Measurements from ENCODE around the gene TNIP2. TPM values are rescaled to one million over a fixed set of nuclear protein-coding genes. Genes with fewer than 3 reads are reported as not detected.
"Not testable (repeated sequence)": the region's sequence is repeated elsewhere in the genome, so short reads cannot be mapped to it uniquely, and the experiment has no call there.

The TNIP2 gene
- total RNA-seq, 1 experiment from 2014 or later, result 41.0 TPM

DNA sequence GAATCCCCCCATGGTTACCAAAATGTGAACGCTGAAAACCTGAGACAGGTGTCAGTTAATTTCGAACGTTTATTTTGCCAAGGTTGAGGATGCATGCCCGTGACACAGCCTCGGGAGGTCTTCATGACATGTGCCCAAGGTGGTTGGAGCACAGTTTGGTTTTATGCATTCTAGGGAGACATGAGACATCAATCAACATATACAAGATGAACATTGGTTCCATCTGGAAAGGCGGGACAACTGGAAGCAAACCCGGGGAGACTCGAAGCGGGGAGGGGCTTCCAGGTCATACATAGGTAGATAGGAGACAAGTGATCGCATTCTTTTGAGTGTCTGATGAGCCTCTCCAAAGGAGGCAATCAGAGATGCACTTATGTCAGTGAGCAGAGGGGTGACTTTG lies 25.8 kb upstream of the TNIP2 start:
- intact Hi-C loops (cut with micrococcal nuclease), result no loop called here
- ChIA-PET POLR2A (no interaction called here), RAD21 (ENCODE audit: low non-redundant PET in 1 of 2, low total read pairs in 2 of 2, uncharacterized antibody in 2 of 2, unreplicated experiment in 2 of 2) (no interaction called here), CTCF (no interaction called here)
- no peaks in the 10 kb centered on the region for H3K9me3 ChIP-seq (ENCODE audit: control insufficient read depth in 1 of 2, insufficient read depth in 1 of 2, low read depth in 1 of 2, low read length in 2 of 2)
- H2AFZ ChIP-seq (ENCODE audit: low read depth, low read length, poor library complexity, severe bottlenecking), result no peak overlapping the region
- no peaks in the 10 kb centered on the region for H3K27me3 ChIP-seq (ENCODE audit: insufficient read depth, low read length)
- no peaks in the 10 kb centered on the region for H4K20me1 ChIP-seq (ENCODE audit: insufficient read depth)
- H3K9me2 ChIP-seq (ENCODE audit: insufficient read depth), result no peaks in the 10 kb centered on the region
- H3K27ac ChIP-seq (ENCODE audit: low read depth, low read length), result no peak overlapping the region
- no peak overlapping the region for H3K9ac ChIP-seq (ENCODE audit: low read length)
- TF ChIP-seq SRF (IDR thresholded peaks at IDR 0.05; ENCODE audit: low read depth) (no peak), TCF7L2 (IDR thresholded peaks at IDR 0.05; ENCODE audit: borderline replicate concordance, extremely low read depth, insufficient read depth, insufficient read length) (no peak), CBX3 (IDR thresholded peaks at IDR 0.05; ENCODE audit: low read depth) (no peak), RAD21 (IDR thresholded peaks at IDR 0.05; ENCODE audit: low read depth) (no peak), FOSL1 (IDR thresholded peaks at IDR 0.05; ENCODE audit: low read depth) (no peak), SIN3A (IDR thresholded peaks at IDR 0.05; ENCODE audit: low read depth) (no peak), ZFX (IDR thresholded peaks at IDR 0.05) (no peak)
- TF ChIP-seq, protein P1, sequence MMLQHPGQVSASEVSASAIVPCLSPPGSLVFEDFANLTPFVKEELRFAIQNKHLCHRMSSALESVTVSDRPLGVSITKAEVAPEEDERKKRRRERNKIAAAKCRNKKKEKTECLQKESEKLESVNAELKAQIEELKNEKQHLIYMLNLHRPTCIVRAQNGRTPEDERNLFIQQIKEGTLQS (IDR thresholded peaks at IDR 0.05), result no peak
- TF ChIP-seq, protein P2, sequence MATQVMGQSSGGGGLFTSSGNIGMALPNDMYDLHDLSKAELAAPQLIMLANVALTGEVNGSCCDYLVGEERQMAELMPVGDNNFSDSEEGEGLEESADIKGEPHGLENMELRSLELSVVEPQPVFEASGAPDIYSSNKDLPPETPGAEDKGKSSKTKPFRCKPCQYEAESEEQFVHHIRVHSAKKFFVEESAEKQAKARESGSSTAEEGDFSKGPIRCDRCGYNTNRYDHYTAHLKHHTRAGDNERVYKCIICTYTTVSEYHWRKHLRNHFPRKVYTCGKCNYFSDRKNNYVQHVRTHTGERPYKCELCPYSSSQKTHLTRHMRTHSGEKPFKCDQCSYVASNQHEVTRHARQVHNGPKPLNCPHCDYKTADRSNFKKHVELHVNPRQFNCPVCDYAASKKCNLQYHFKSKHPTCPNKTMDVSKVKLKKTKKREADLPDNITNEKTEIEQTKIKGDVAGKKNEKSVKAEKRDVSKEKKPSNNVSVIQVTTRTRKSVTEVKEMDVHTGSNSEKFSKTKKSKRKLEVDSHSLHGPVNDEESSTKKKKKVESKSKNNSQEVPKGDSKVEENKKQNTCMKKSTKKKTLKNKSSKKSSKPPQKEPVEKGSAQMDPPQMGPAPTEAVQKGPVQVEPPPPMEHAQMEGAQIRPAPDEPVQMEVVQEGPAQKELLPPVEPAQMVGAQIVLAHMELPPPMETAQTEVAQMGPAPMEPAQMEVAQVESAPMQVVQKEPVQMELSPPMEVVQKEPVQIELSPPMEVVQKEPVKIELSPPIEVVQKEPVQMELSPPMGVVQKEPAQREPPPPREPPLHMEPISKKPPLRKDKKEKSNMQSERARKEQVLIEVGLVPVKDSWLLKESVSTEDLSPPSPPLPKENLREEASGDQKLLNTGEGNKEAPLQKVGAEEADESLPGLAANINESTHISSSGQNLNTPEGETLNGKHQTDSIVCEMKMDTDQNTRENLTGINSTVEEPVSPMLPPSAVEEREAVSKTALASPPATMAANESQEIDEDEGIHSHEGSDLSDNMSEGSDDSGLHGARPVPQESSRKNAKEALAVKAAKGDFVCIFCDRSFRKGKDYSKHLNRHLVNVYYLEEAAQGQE (IDR thresholded peaks at IDR 0.05; ENCODE audit: low read depth), result no peak
- TF ChIP-seq, protein P3, sequence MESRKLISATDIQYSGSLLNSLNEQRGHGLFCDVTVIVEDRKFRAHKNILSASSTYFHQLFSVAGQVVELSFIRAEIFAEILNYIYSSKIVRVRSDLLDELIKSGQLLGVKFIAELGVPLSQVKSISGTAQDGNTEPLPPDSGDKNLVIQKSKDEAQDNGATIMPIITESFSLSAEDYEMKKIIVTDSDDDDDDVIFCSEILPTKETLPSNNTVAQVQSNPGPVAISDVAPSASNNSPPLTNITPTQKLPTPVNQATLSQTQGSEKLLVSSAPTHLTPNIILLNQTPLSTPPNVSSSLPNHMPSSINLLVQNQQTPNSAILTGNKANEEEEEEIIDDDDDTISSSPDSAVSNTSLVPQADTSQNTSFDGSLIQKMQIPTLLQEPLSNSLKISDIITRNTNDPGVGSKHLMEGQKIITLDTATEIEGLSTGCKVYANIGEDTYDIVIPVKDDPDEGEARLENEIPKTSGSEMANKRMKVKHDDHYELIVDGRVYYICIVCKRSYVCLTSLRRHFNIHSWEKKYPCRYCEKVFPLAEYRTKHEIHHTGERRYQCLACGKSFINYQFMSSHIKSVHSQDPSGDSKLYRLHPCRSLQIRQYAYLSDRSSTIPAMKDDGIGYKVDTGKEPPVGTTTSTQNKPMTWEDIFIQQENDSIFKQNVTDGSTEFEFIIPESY (IDR thresholded peaks at IDR 0.05; ENCODE audit: extremely low read depth, insufficient replicate concordance, low read length), result no peak
- no peak overlapping the region for H3K4me2 ChIP-seq (ENCODE audit: low read length)
- H3K36me3 ChIP-seq (ENCODE audit: control insufficient read depth in 1 of 2, insufficient read depth in 2 of 2, low read length in 2 of 2), result no peaks in the 10 kb centered on the region
- H3K4me1 ChIP-seq (ENCODE audit: control insufficient read depth in 1 of 2, insufficient read depth in 2 of 2, low read length in 2 of 2), result peaks cover 0 to 6% of the 10 kb centered on the region in 2 experiments; a peak in 1 of 4 replicates
- ATAC-seq (no peak), DNase-seq (ENCODE audit: low read depth, low spot score) (no peak)
- H3K79me2 ChIP-seq (ENCODE audit: insufficient read depth, low read length), result no peaks in the 10 kb centered on the region
- no peak overlapping the region for H3K4me3 ChIP-seq (replicated peaks in 1 of 2; ENCODE audit: low read depth in 1 of 2, low read length in 2 of 2)
- BruUV-seq (replicated peaks), result no TSS peak

DNA sequence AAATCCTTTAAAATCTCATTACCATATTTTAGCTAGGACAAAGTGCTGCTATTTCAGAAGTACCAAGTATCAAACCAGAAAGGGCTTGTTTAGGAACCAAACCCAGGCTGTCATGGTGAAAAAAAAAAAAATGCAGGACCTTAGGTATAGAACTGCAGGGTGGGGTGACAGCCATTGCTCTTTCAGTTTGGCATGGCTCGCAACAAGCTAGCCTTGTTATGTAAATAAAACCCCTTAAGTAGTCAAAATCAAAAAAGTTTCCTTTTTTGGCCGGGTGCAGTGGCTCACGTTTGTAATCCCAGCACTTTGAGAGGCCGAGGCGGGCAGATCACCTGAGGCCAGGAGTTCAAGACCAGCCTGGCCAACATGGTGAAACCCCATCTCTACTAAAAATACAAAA lies 24.5 kb upstream of the TNIP2 start:
- H3K9me2 ChIP-seq (ENCODE audit: insufficient read depth); H4K20me1 ChIP-seq (ENCODE audit: insufficient read depth); H2AFZ ChIP-seq (ENCODE audit: low read depth, low read length, poor library complexity, severe bottlenecking); H3K4me1 ChIP-seq (ENCODE audit: control insufficient read depth in 1 of 2, insufficient read depth in 2 of 2, low read length in 2 of 2); H3K9ac ChIP-seq (ENCODE audit: low read length); RAD21 ChIA-PET (ENCODE audit: low non-redundant PET in 1 of 2, low total read pairs in 2 of 2, uncharacterized antibody in 2 of 2, unreplicated experiment in 2 of 2); H3K79me2 ChIP-seq (ENCODE audit: insufficient read depth, low read length); BruUV-seq (replicated peaks); H3K36me3 ChIP-seq (ENCODE audit: control insufficient read depth in 1 of 2, insufficient read depth in 2 of 2, low read length in 2 of 2); H3K9me3 ChIP-seq (ENCODE audit: control insufficient read depth in 1 of 2, insufficient read depth in 1 of 2, low read depth in 1 of 2, low read length in 2 of 2); DNase-seq (ENCODE audit: low read depth, low spot score); H3K4me2 ChIP-seq (ENCODE audit: low read length); ATAC-seq; CTCF ChIA-PET; H3K27me3 ChIP-seq (ENCODE audit: insufficient read depth, low read length); H3K4me3 ChIP-seq (replicated peaks in 1 of 2; ENCODE audit: low read depth in 1 of 2, low read length in 2 of 2); H3K27ac ChIP-seq (ENCODE audit: low read depth, low read length); intact Hi-C loops (cut with micrococcal nuclease); POLR2A ChIA-PET: not testable (repeated sequence)

All from HCT116 (cell line).